Activated CD4-positive, alpha-beta T cell treated with anti-CD3 and anti-CD28 coated beads, Interleukin-2, Interleukin-4, amounts not matched to agents 100 ng/mL and 50 ng/mL, durations not matched to agents 16 hours and 8 hours (primary cell): ENCODE data around the gene ENTR1.

Source experiments
- DNase-seq: peaks from one replicate; pipeline ENCODE4 v3.0.0-alpha.2; 2020; ENCODE audit warnings: low spot score

The ENTR1 gene

GRCh38 chr9:136361047-136361753 is 49.2 kb downstream of the ENTR1 start:
- no peak for DNase-seq

GRCh38 chr9:136359774-136360718 is 50.4 kb downstream of the ENTR1 start:
- no peak for DNase-seq

- DNase-seq: no peak
Measured at GRCh38 chr9:136358888-136359287, 51.5 kb downstream of the ENTR1 start.

- DNase-seq: no peak
Measured at GRCh38 chr9:136358016-136358415, 52.4 kb downstream of the ENTR1 start.

GRCh38 chr9:136357202-136357725 is 53.1 kb downstream of the ENTR1 start:
- no peak for DNase-seq

GRCh38 chr9:136355616-136356557 is 54.5 kb downstream of the ENTR1 start:
- DNase-seq: no peak

GRCh38 chr9:136354592-136355085 is 55.8 kb downstream of the ENTR1 start:
- DNase-seq: no peak

GRCh38 chr9:136353757-136354488 is 56.5 kb downstream of the ENTR1 start:
- DNase-seq: no peak

- DNase-seq: no peak
Measured at GRCh38 chr9:136353088-136353487, 57.3 kb downstream of the ENTR1 start.

- no peak for DNase-seq
Measured at GRCh38 chr9:136352682-136353081, 57.7 kb downstream of the ENTR1 start.
